ENCODE results near the gene SUSD2. TPM values are rescaled to one million over a fixed set of nuclear protein-coding genes. Genes with fewer than 3 reads are reported as not detected.
A peak's percentile ranks its signal among the peaks of the same experiment; 100 is the strongest.

Gene SUSD2
- total RNA-seq, 4 donors from 2014 or later, result 0.76 to 4.1 (median 1.6) TPM

DNA sequence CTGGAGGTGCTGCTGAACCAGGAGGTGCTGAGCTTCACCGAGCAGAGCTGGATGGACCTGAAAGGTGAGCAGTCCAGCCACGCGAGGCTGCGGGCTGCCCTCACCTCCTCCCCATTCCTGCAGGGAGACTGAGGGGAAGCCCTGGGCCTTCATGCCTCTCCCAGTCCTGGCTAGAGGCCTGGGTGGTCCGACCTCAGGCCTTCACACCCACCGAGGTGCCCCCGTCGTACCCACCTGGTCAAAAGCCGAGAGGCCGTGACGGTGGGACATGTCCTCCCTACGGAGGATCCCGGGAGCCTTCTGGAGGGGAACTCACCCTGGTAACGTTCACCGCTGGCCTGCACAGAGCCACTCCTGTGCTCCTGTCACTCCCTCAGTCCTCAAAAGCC is 5.1 kb downstream of the SUSD2 start:
- peaks cover 0 to 7% of the 10 kb centered on the region in 2 donors for H3K4me1 ChIP-seq
- in situ Hi-C loops (cut with MboI; ENCODE audit: low sequenced_read_pairs in 4 of 4), result no loop called here
- intact Hi-C loops (cut with DNase I; ENCODE audit: low total_unique reads), result no loop called here
- ATAC-seq (no peak), DNase-seq (no peak)
- H3K27me3 ChIP-seq, result no peaks in the 10 kb centered on the region
- no peaks in the 10 kb centered on the region for H3K36me3 ChIP-seq
- TF ChIP-seq CTCF (IDR thresholded peaks at IDR 0.05 in 4 of 5, conservative IDR thresholded peaks at IDR 0.05 in 1 of 5) (no peak), POLR2A (IDR thresholded peaks at IDR 0.05) (no peak)
- H3K9me3 ChIP-seq, result no peaks in the 10 kb centered on the region
- H3K4me3 ChIP-seq, result no peak overlapping the region
- H3K27ac ChIP-seq, result no peak overlapping the region

- Histone ChIP-seq H3K27ac (no peak overlapping the region), H3K4me1 (peaks cover 0 to 7% of the 10 kb centered on the region in 2 donors), H3K27me3 (no peaks in the 10 kb centered on the region), H3K9me3 (no peaks in the 10 kb centered on the region), H3K36me3 (no peaks in the 10 kb centered on the region), H3K4me3 (no peak overlapping the region)
- in situ Hi-C loops (cut with MboI; ENCODE audit: low sequenced_read_pairs in 4 of 4) (no loop called here), intact Hi-C loops (cut with DNase I; ENCODE audit: low total_unique reads) (no loop called here)
- no peak for TF ChIP-seq CTCF (IDR thresholded peaks at IDR 0.05 in 4 of 5, conservative IDR thresholded peaks at IDR 0.05 in 1 of 5)
- TF ChIP-seq POLR2A (IDR thresholded peaks at IDR 0.05), result no peak
- no peak for DNase-seq
- no peak for ATAC-seq
These were observed 5.8 kb downstream of the SUSD2 start for GRCh38 chr22:24186892-24187670.

DNA sequence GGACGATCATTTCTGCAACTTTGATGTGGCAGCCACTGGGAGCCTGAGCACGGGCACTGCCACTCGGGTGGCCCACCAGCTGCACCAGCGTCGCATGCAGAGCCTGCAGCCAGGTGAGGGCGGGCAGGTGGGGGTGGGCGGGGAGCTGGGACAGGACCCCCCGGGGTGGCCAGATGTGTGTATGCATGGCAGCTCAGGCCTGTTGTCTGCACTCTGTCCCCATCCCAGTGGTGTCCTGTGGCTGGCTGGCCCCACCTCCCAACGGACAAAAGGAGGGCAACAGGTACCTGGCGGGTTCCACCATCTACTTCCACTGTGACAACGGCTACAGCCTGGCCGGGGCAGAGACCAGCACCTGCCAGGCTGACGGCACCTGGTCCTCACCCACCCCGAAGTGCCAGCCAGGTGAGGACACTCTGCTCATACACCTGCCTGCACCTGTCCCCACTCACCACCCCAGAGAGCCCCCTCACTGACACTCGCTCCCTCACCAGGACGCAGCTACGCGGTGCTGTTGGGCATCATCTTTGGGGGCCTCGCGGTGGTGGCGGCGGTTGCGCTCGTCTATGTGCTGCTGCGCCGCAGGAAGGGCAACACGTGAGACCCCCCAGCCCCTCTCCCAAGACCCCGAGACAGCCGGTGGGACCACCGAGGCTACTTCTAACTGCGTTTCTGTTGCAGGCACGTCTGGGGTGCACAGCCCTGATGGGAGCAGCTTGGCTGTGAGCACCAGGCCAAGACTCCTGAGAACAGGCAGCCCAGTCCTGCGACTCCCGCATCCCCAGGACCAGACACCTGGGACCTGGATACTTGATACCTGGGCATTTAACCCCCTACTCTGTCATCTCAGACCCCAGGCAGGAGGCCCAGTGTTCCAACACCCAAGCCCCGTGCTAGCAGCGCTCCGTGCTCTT is 6.7 kb downstream of the SUSD2 start:
- intact Hi-C loops (cut with DNase I; ENCODE audit: low total_unique reads) (no loop called here), in situ Hi-C loops (cut with MboI; ENCODE audit: low sequenced_read_pairs in 4 of 4) (no loop called here)
- Histone ChIP-seq H3K27me3 (no peaks in the 10 kb centered on the region), H3K4me3 (no peak overlapping the region), H3K27ac (no peak overlapping the region), H3K9me3 (no peaks in the 10 kb centered on the region), H3K4me1 (peaks cover 0 to 7% of the 10 kb centered on the region in 2 donors), H3K36me3 (no peaks in the 10 kb centered on the region)
- ATAC-seq, result no peak
- TF ChIP-seq CTCF (IDR thresholded peaks at IDR 0.05 in 4 of 5, conservative IDR thresholded peaks at IDR 0.05 in 1 of 5) (no peak), POLR2A (IDR thresholded peaks at IDR 0.05) (no peak)
- no peak for DNase-seq

- in situ Hi-C loops (cut with MboI; ENCODE audit: low sequenced_read_pairs in 4 of 4), result no loop called here
- no peak overlapping the region for H3K4me3 ChIP-seq
- no peak overlapping the region for H3K27ac ChIP-seq
- intact Hi-C loops (cut with DNase I; ENCODE audit: low total_unique reads), result loop anchor here (1.0 kb wide), 1 partner anchor 59 kb away; no protein-coding TSS in a partner anchor
- H3K4me1 ChIP-seq, result peaks cover 0 to 7% of the 10 kb centered on the region in 2 donors
- DNase-seq (peak in 1 of 2 donors; percentile 9), ATAC-seq (no peak)
- H3K9me3 ChIP-seq, result no peaks in the 10 kb centered on the region
- H3K36me3 ChIP-seq, result no peaks in the 10 kb centered on the region
- TF ChIP-seq CTCF (IDR thresholded peaks at IDR 0.05 in 4 of 5, conservative IDR thresholded peaks at IDR 0.05 in 1 of 5) (no peak), POLR2A (IDR thresholded peaks at IDR 0.05) (no peak)
- no peaks in the 10 kb centered on the region for H3K27me3 ChIP-seq
These were observed 7.5 kb downstream of the SUSD2 start for GRCh38 chr22:24188705-24189248.

All from gastrocnemius medialis (tissue), 4 donors.